ENCODE data around the gene TMEM41B. TPM values are rescaled to one million over a fixed set of nuclear protein-coding genes. Genes with fewer than 3 reads are reported as not detected.
A peak's percentile ranks its signal among the peaks of the same experiment; 100 is the strongest.
"Not testable (repeated sequence)": the region's sequence is repeated elsewhere in the genome, so short reads cannot be mapped to it uniquely, and the experiment has no call there.

The TMEM41B gene, protein sequence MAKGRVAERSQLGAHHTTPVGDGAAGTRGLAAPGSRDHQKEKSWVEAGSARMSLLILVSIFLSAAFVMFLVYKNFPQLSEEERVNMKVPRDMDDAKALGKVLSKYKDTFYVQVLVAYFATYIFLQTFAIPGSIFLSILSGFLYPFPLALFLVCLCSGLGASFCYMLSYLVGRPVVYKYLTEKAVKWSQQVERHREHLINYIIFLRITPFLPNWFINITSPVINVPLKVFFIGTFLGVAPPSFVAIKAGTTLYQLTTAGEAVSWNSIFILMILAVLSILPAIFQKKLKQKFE
- total RNA-seq = 10 to 100 TPM; 19.1 to 34.8 TPM

DNA sequence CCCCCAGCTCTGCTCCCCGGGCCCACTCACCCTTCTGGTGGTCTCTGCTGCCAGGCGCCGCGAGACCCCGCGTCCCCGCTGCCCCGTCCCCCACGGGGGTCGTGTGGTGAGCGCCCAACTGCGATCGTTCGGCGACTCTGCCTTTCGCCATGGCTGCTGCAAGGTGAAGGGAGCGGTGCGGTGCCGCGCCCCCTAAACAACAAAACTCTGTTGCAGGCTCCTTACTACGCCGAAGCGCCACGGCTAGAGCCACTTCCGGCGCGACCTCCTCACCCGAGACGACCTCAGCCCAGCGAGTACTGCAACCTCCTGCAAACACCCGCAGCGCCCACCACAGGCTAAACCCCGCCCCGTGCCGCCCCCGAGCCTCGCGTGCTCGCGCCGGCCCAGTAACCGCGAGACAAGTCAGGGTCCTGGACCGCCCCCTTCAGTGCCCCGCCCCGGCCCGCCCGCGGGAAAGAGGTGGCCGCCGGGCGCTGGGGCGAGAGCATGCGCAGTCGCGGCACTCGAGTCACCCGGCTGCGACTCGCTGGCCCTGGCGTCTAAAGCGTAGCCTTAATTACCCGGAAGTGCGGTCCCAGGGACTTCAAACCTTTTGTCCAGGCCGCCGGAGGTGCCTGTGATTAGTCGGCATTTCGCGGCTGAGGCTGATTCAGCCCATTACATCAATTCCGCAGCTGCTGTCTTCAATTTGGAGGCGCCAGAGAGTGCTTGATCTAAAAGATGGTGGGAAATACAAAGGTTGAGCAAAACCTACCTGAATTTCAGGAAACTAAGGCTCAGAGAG, at the start of gene TMEM41B:
TMEM41B (minus strand) TSS at position 303 of the 787 bp plus-strand sequence; CDS start at position 151, 152 bp downstream.
- DNase-seq (ENCODE audit: low spot score) (peak; percentile 91), ATAC-seq (ENCODE audit: insufficient number of reproducible peaks, low FRiP score, low read depth) (peak; percentile 96)
- TF ChIP-seq, protein P1, sequence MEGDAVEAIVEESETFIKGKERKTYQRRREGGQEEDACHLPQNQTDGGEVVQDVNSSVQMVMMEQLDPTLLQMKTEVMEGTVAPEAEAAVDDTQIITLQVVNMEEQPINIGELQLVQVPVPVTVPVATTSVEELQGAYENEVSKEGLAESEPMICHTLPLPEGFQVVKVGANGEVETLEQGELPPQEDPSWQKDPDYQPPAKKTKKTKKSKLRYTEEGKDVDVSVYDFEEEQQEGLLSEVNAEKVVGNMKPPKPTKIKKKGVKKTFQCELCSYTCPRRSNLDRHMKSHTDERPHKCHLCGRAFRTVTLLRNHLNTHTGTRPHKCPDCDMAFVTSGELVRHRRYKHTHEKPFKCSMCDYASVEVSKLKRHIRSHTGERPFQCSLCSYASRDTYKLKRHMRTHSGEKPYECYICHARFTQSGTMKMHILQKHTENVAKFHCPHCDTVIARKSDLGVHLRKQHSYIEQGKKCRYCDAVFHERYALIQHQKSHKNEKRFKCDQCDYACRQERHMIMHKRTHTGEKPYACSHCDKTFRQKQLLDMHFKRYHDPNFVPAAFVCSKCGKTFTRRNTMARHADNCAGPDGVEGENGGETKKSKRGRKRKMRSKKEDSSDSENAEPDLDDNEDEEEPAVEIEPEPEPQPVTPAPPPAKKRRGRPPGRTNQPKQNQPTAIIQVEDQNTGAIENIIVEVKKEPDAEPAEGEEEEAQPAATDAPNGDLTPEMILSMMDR (IDR thresholded peaks at IDR 0.05) = no peak

DNA sequence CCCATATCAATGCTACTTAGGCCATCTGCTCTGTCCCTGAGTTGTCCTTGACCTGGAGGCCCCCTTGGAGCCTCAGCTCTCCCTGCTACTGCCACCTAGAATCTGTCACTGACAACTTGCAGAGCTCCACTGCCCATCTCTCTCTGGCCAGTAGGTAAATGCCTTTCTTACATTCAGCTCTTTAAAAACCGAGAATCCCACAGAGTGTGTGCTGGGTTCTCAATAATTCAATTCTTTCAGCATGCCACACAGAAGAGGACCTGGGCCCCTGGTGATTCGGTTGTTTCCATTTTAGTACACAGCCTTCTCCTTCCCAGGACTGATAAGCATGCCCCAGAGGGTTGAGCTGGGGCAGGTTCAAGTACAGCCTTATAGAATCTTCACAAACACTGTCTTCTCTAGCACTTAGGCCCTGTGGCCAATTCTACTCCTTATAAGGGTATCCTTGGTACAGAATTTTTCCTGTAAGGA, 48.0 kb upstream of the TMEM41B start:
- TF ChIP-seq, protein P1 (IDR thresholded peaks at IDR 0.05) = no peak
- peak overlapping the region; percentile 97 to 99 for H3K27ac ChIP-seq

More for the DNA sequence above, at the start of gene TMEM41B:
- Histone ChIP-seq H3K9me3 (no peaks in the 10 kb centered on the region), H3K27me3 (replicated peaks; ENCODE audit: insufficient read depth) (no peaks in the 10 kb centered on the region), H3K36me3 (no peaks in the 10 kb centered on the region), H3K4me1 (ENCODE audit: control insufficient read depth in 1 of 2, low read depth in 2 of 2) (peaks cover 10 to 15% of the 10 kb centered on the region in 2 donors), H3K27ac (peak within 1 kb of the TSS; percentile 72 to 80), H3K4me3 (peak within 1 kb of the TSS; percentile 97)

DNA sequence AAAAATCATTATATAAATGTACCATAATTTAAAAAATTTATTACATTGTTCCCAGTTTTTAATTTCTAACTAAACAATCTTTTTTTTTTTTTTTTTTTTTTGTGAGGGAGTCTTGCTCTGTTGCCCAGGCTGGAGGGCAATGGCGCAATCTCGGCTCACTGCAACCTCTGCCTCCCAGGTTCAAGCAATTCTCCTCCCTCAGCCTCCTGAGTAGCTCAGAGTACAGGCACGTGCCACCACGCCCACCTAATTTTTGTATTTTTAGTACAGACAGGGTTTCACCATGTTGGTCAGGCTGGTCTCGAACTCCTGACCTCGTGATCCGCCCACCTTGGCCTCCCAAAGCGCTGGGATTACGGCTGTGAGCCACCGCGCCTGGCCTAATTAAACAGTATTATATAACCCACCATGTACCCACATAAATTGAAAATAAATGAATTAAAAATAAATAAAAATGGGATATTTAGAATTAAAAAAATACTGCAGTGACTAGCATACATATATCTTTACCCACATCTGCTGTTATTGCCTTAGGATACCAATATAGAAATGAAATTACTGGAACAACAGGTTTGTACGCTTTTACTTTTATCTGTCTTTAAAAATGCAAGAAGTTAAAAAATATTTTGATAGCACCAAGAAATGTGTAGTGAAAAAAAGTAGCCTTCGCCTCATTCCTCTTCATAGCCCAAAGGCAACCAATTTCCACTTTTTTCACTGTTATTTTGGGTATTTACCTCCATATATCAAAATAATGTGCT, 46.6 kb upstream of the TMEM41B start:
- H3K36me3 ChIP-seq; ATAC-seq (ENCODE audit: insufficient number of reproducible peaks, low FRiP score, low read depth): not testable (repeated sequence)

More for the DNA sequence above, 48.0 kb upstream of the TMEM41B start:
- DNase-seq (ENCODE audit: low spot score) = no peak
- H3K9me3 ChIP-seq = no peaks in the 10 kb centered on the region
- no peak for ATAC-seq (ENCODE audit: insufficient number of reproducible peaks, low FRiP score, low read depth)
- H3K27me3 ChIP-seq (replicated peaks; ENCODE audit: insufficient read depth) = no peaks in the 10 kb centered on the region
- H3K36me3 ChIP-seq = no peaks in the 10 kb centered on the region
- no peak overlapping the region for H3K4me3 ChIP-seq
- H3K4me1 ChIP-seq (ENCODE audit: control insufficient read depth in 1 of 2, low read depth in 2 of 2) = peaks cover 4 to 17% of the 10 kb centered on the region in 2 donors

DNA sequence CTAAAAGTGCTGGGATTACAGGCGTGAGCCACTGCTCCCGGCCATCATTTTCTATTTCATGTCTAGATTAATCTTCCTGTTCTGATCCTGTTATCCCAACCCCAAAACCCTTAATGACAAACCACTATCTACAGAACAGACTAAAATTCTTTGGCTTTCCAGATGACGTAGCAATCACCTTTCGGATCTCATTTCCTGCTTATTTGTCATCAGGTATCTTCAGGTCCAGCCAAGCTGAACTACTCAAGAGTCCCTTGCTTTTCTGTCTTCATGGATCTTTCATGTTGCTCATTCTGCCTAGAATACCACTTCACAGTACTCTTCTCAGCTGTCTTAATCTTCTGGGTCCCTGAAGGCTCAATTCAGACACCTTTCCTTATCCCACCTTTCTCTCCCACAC, 42.6 kb upstream of the TMEM41B start:
- H3K27ac ChIP-seq = no peak overlapping the region
- H3K9me3 ChIP-seq = no peaks in the 10 kb centered on the region
- no peak overlapping the region for H3K4me3 ChIP-seq
- no peaks in the 10 kb centered on the region for H3K36me3 ChIP-seq
- DNase-seq (ENCODE audit: low spot score) = no peak
- no peak for ATAC-seq (ENCODE audit: insufficient number of reproducible peaks, low FRiP score, low read depth)
- TF ChIP-seq, protein P1 (IDR thresholded peaks at IDR 0.05) = no peak
- no peaks in the 10 kb centered on the region for H3K27me3 ChIP-seq (replicated peaks; ENCODE audit: insufficient read depth)
- H3K4me1 ChIP-seq (ENCODE audit: control insufficient read depth in 1 of 2, low read depth in 2 of 2) = no peaks in the 10 kb centered on the region

More for the DNA sequence above, 46.6 kb upstream of the TMEM41B start:
- not testable (repeated sequence) for H3K4me3 ChIP-seq; DNase-seq (ENCODE audit: low spot score); H3K9me3 ChIP-seq; H3K27me3 ChIP-seq (replicated peaks; ENCODE audit: insufficient read depth); H3K27ac ChIP-seq
- peaks cover 4 to 17% of the 10 kb centered on the region in 2 donors for H3K4me1 ChIP-seq (ENCODE audit: control insufficient read depth in 1 of 2, low read depth in 2 of 2)

DNA sequence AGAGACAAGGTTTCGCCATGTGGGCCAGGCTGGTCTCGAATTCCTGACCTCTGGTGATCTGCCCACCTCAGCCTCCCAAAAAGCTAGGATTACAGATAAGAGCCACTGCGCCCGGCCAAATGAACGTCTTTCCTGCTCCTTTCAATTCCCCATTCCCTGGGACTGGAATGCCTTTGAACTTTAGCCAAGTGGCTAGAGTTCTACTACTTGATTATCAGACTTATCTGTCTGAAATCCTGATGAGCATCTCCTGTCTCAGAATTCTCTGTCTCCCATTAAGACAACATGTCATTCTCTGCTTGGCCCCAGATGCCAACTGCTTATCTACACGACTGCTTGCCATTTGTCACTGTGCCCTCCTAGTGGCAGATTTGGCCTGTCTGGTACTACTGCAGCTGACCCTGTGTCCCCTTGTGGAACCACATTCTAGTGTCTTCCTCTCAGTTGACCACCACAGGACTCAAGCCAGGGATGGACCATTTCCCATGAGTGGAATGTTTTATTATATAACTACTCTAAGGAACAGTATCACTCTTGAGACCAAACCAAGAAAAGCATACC, 37.0 kb upstream of the TMEM41B start:
- DNase-seq (ENCODE audit: low spot score) (no peak), ATAC-seq (ENCODE audit: insufficient number of reproducible peaks, low FRiP score, low read depth) (no peak)
- no peak overlapping the region for H3K4me3 ChIP-seq
- H3K36me3 ChIP-seq = no peaks in the 10 kb centered on the region
- no peak overlapping the region for H3K27ac ChIP-seq
- H3K27me3 ChIP-seq (replicated peaks; ENCODE audit: insufficient read depth) = no peaks in the 10 kb centered on the region
- H3K4me1 ChIP-seq (ENCODE audit: control insufficient read depth in 1 of 2, low read depth in 2 of 2) = peaks cover 5 to 7% of the 10 kb centered on the region in 2 donors
- TF ChIP-seq, protein P1 (IDR thresholded peaks at IDR 0.05) = no peak
- no peaks in the 10 kb centered on the region for H3K9me3 ChIP-seq

DNA sequence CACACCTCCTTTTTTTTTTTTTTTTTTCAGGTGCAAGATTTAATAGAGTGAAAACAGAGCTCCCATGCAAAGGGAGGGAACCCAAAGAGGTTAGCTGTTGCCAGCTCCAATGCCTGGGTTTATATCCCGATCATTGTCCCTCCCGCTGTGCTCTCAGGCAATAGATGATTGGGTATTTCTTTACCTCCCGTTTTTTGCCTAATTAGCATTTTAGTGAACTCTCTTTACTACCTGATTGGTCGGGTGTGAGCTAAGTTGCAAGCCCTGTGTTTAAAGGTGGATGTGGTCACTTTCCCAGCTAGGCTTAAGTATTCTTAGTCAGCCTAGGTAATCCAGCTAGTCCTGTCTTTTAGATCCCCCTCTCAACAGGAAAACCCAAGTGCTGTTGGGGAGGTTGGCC, 33.4 kb upstream of the TMEM41B start:
- not testable (repeated sequence) for H3K4me3 ChIP-seq; H3K4me1 ChIP-seq (ENCODE audit: control insufficient read depth in 1 of 2, low read depth in 2 of 2); H3K9me3 ChIP-seq; H3K36me3 ChIP-seq; ATAC-seq (ENCODE audit: insufficient number of reproducible peaks, low FRiP score, low read depth); H3K27ac ChIP-seq; H3K27me3 ChIP-seq (replicated peaks; ENCODE audit: insufficient read depth); DNase-seq (ENCODE audit: low spot score)
